CD4-positive, alpha-beta T cell (primary cell): ENCODE results near the gene CDK5RAP2. TPM values are rescaled to one million over a fixed set of nuclear protein-coding genes. Genes with fewer than 3 reads are reported as not detected.

Source experiments
- ATAC-seq: fragments of 200-7000 bp; cut with Tn5 transposase; one replicate; pipeline ENCODE4 v1.10.0; 2022; ENCODE audit warnings: mild to moderate bottlenecking; ENCODE audit not compliant: poor library complexity
- CTCF ChIA-PET: fragments of 350-600 bp; sonication (Branson Sonifier 250); formaldehyde crosslinking; loops from one replicate; lab custom pipeline; 2021; ENCODE audit warnings: antibody characterized with exemption, inconsistent platforms; lab: Charles Lee
- POLR2A ChIA-PET: fragments of 350-600 bp; sonication (Branson Sonifier 250); formaldehyde crosslinking; loops from one replicate; lab custom pipeline; 2021; ENCODE audit warnings: antibody characterized with exemption, inconsistent platforms; lab: Charles Lee
- DNase-seq, 14 experiments: peaks; one replicate each; pipeline ENCODE4 v3.0.0-alpha.2; 2013 to 2020; ENCODE audit warnings: mixed read lengths in 2 of 14
- H3K27ac ChIP-seq, 2 donors: one replicate each; pipeline versions ENCODE4 v1.5.1 to v1.7.0; 2013; ENCODE audit warnings: low read length in 2 of 2, low read depth in 1 of 2, mild to moderate bottlenecking in 1 of 2
- H3K27me3 ChIP-seq, 2 experiments: 1 replicate in 1 of 2; 2 replicates in 1 of 2; pipeline versions ENCODE4 v1.6.1 to v1.7.0; 2013; ENCODE audit warnings: low read length in 2 of 2, control low read depth in 1 of 2, mild to moderate bottlenecking in 1 of 2, moderate library complexity in 1 of 2; ENCODE audit not compliant: insufficient read depth in 2 of 2, control insufficient read depth in 1 of 2
- H3K36me3 ChIP-seq: one replicate; pipeline ENCODE4 v1.6.1; 2013; ENCODE audit warnings: low read length, control low read depth; ENCODE audit not compliant: insufficient read depth
- H3K4me1 ChIP-seq: one replicate; pipeline ENCODE4 v1.6.1; 2013; ENCODE audit warnings: low read length, control low read depth; ENCODE audit not compliant: insufficient read depth
- H3K4me3 ChIP-seq: one replicate; pipeline ENCODE4 v1.5.1; 2013; ENCODE audit warnings: mild to moderate bottlenecking, low read length, moderate library complexity
- H3K9me3 ChIP-seq, 2 experiments: 1 replicate in 1 of 2; 2 replicates in 1 of 2; pipeline versions ENCODE4 v1.6.1 to v1.7.0; 2013; ENCODE audit warnings: low read length in 2 of 2, mild to moderate bottlenecking in 2 of 2, control low read depth in 1 of 2, moderate library complexity in 1 of 2; ENCODE audit not compliant: control insufficient read depth in 1 of 2, insufficient read depth in 1 of 2
- H3K27ac Mint-ChIP-seq: one replicate; pipeline ENCODE4 v1.8.0; 2020; ENCODE audit warnings: mixed read lengths
- H3K27me3 Mint-ChIP-seq: one replicate; pipeline ENCODE4 v1.8.0; 2021; ENCODE audit warnings: mixed read lengths
- H3K36me3 Mint-ChIP-seq: one replicate; pipeline ENCODE4 v1.8.0; 2021; ENCODE audit warnings: low read depth, mixed read lengths
- H3K4me1 Mint-ChIP-seq: one replicate; pipeline ENCODE4 v1.8.0; 2021; ENCODE audit warnings: low read depth, mixed read lengths
- H3K4me3 Mint-ChIP-seq: one replicate; pipeline ENCODE4 v1.8.0; 2020; ENCODE audit warnings: mild to moderate bottlenecking, mixed read lengths
- H3K9me3 Mint-ChIP-seq: one replicate; pipeline ENCODE4 v1.8.0; 2020; ENCODE audit warnings: mixed read lengths
- intact Hi-C, 2 experiments: fragments of 100-400 bp; cut with DNase I in 1 of 2; cut with micrococcal nuclease in 1 of 2; formaldehyde crosslinking; loops; one replicate each; pipeline versions ENCODE4 v1.15.1 to v1.9.0; 2023 to 2025; cut with DNase I, micrococcal nuclease
- total RNA-seq, 174 experiments: library from RNA in 2 of 174; stranded (reverse) in 2 of 174; gene quantifications; one replicate each; pipeline ENCODE4 v1.2.3 and lab custom pipeline; 2021 to 2026
- TF ChIP-seq, protein P1 (sequence below): fragments of 200-600 bp; IDR thresholded peaks from one replicate; pipeline ENCODE4 v1.8.0; 2022; ENCODE audit warnings: antibody characterized with exemption, mild to moderate bottlenecking

Gene CDK5RAP2
- total RNA-seq, 2 experiments from 2014 or later = 55.0 to 56.0 TPM

DNA sequence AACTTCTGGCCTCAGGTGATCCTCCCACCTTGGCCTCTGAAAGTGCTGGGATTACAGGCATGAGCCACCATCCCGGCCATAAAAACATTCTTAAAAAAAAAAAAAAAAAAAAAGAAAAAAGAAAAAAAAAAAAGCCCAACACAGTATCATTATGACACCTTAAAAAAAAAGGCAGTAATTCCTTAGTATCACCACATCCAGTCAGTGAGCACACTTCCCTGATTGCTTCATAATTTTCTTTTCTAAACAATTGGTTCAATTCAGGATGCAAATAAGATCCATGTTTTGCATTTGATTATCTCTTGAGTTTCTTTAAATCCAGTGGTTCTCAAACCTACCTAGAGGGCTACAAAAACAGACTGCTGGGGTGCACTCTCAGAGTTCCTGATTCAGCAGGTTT is 182.5 kb downstream of the CDK5RAP2 start:
- no peak for ATAC-seq
- Mint-ChIP-seq H3K27ac (peak overlapping the region; percentile 40), H3K27me3 (no peaks in the 10 kb centered on the region), H3K4me3 (no peak overlapping the region), H3K4me1 (peaks cover 35% of the 10 kb centered on the region), H3K9me3 (no peaks in the 10 kb centered on the region), H3K36me3 (peaks cover 96% of the 10 kb centered on the region)
- CTCF ChIA-PET = no interaction called here
- Histone ChIP-seq H3K27me3 (no peaks in the 10 kb centered on the region), H3K36me3 (peaks cover 82% of the 10 kb centered on the region), H3K4me3 (no peak overlapping the region), H3K9me3 (no peaks in the 10 kb centered on the region), H3K27ac (no peak overlapping the region), H3K4me1 (peaks cover 14% of the 10 kb centered on the region)
- POLR2A ChIA-PET = no interaction called here
- intact Hi-C loops = loop anchor here in 1 of 2 experiments (10.0 kb wide), 1 partner anchor 63 kb away; no protein-coding TSS in a partner anchor
- TF ChIP-seq, protein P1, sequence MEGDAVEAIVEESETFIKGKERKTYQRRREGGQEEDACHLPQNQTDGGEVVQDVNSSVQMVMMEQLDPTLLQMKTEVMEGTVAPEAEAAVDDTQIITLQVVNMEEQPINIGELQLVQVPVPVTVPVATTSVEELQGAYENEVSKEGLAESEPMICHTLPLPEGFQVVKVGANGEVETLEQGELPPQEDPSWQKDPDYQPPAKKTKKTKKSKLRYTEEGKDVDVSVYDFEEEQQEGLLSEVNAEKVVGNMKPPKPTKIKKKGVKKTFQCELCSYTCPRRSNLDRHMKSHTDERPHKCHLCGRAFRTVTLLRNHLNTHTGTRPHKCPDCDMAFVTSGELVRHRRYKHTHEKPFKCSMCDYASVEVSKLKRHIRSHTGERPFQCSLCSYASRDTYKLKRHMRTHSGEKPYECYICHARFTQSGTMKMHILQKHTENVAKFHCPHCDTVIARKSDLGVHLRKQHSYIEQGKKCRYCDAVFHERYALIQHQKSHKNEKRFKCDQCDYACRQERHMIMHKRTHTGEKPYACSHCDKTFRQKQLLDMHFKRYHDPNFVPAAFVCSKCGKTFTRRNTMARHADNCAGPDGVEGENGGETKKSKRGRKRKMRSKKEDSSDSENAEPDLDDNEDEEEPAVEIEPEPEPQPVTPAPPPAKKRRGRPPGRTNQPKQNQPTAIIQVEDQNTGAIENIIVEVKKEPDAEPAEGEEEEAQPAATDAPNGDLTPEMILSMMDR = no peak
- DNase-seq = no peak

DNA sequence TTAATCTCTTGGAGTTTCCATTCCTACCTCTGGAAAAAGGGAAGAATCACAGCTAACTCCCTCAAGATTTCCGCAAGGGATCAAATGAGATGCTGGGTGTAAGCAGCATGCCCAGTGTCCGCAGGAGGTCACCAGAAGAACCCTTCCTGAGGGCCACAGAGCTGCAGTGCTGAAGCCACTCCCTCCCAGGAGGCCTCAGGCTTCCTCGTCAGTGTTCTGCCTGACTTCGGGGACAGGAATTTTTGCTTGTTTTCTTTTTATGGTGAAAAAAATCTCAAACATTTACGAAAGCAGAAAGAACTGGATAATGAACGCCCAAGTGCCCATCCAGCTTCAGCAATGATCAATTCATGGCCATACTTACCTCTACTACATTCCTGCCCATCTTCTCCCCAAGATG is 183.0 kb downstream of the CDK5RAP2 start:
- H3K36me3 ChIP-seq = peaks cover 82% of the 10 kb centered on the region
- H3K4me3 Mint-ChIP-seq = no peak overlapping the region
- ChIA-PET POLR2A (no interaction called here), CTCF (no interaction called here)
- H3K27ac ChIP-seq = no peak overlapping the region
- peaks cover 35% of the 10 kb centered on the region for H3K4me1 Mint-ChIP-seq
- no peaks in the 10 kb centered on the region for H3K9me3 Mint-ChIP-seq
- no peaks in the 10 kb centered on the region for H3K27me3 ChIP-seq
- peaks cover 14% of the 10 kb centered on the region for H3K4me1 ChIP-seq
- peak overlapping the region; percentile 37 for H3K27ac Mint-ChIP-seq
- H3K9me3 ChIP-seq = no peaks in the 10 kb centered on the region
- no peak for ATAC-seq
- TF ChIP-seq, protein P1 = no peak
- intact Hi-C loops = loop anchor here in 1 of 2 experiments (10.0 kb wide), 1 partner anchor 62 kb away; no protein-coding TSS in a partner anchor
- DNase-seq = no peak
- no peak overlapping the region for H3K4me3 ChIP-seq
- peaks cover 96% of the 10 kb centered on the region for H3K36me3 Mint-ChIP-seq
- no peaks in the 10 kb centered on the region for H3K27me3 Mint-ChIP-seq

DNA sequence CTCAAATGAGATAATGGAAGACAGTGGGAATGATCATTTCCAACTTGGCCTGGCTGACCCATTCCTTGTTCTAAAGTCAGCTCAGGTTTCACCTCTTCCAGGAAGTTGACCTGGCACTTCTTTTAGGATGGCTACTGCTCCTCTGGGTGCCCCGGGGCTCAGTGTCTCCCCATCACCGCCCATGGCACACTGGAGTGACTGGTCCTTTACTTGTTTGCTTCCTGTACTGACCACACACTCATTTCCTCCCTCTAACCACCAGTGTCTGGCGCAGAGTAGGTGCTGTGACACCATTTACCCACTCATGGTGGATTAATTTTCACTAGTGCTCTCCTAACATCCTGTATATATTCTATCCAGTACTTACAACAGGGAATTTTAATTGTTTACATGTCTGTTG is 183.5 kb downstream of the CDK5RAP2 start:
- POLR2A ChIA-PET = no interaction called here
- DNase-seq = no peak
- H3K36me3 ChIP-seq = peaks cover 83% of the 10 kb centered on the region
- no peak overlapping the region for H3K27ac ChIP-seq
- no peaks in the 10 kb centered on the region for H3K27me3 Mint-ChIP-seq
- no peaks in the 10 kb centered on the region for H3K9me3 Mint-ChIP-seq
- no peak overlapping the region for H3K4me3 Mint-ChIP-seq
- H3K36me3 Mint-ChIP-seq = peaks cover 96% of the 10 kb centered on the region
- H3K27me3 ChIP-seq = no peaks in the 10 kb centered on the region
- H3K4me3 ChIP-seq = no peak overlapping the region
- H3K4me1 ChIP-seq = peaks cover 14% of the 10 kb centered on the region
- no peak for ATAC-seq
- H3K9me3 ChIP-seq = no peaks in the 10 kb centered on the region
- intact Hi-C loops = loop anchor here in 1 of 2 experiments (10.0 kb wide), 1 partner anchor 62 kb away; no protein-coding TSS in a partner anchor
- H3K27ac Mint-ChIP-seq = peak overlapping the region; percentile 37
- CTCF ChIA-PET = no interaction called here
- H3K4me1 Mint-ChIP-seq = peaks cover 35% of the 10 kb centered on the region
- TF ChIP-seq, protein P1 = no peak
